ENCODE measurements around the gene CDH3.

GRCh38 chr16:68644715-68645493 is at the start of gene CDH3:
- TF ChIP-seq POLR2A (IDR thresholded peaks at IDR 0.05; ENCODE audit: low read length) (no peak), GATA1 (IDR thresholded peaks at IDR 0.05; ENCODE audit: low read depth, low read length) (no peak)
